ENCODE data around the gene VAPB. TPM values are rescaled to one million over a fixed set of nuclear protein-coding genes. Genes with fewer than 3 reads are reported as not detected.

The VAPB gene
- total RNA-seq, 4 donors from 2014 or later = 24.1 to 81.0 (median 48.4) TPM

- no peaks in the 10 kb centered on the region for H3K9me3 ChIP-seq
- peak overlapping the region; percentile 68 to 75 for H3K27ac ChIP-seq
- no peaks in the 10 kb centered on the region for H3K27me3 ChIP-seq
- TF ChIP-seq, protein P1, sequence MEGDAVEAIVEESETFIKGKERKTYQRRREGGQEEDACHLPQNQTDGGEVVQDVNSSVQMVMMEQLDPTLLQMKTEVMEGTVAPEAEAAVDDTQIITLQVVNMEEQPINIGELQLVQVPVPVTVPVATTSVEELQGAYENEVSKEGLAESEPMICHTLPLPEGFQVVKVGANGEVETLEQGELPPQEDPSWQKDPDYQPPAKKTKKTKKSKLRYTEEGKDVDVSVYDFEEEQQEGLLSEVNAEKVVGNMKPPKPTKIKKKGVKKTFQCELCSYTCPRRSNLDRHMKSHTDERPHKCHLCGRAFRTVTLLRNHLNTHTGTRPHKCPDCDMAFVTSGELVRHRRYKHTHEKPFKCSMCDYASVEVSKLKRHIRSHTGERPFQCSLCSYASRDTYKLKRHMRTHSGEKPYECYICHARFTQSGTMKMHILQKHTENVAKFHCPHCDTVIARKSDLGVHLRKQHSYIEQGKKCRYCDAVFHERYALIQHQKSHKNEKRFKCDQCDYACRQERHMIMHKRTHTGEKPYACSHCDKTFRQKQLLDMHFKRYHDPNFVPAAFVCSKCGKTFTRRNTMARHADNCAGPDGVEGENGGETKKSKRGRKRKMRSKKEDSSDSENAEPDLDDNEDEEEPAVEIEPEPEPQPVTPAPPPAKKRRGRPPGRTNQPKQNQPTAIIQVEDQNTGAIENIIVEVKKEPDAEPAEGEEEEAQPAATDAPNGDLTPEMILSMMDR (IDR thresholded peaks at IDR 0.05) = no peak
- no peak for TF ChIP-seq POLR2A (IDR thresholded peaks at IDR 0.05)
- no peaks in the 10 kb centered on the region for H3K4me1 ChIP-seq
- DNase-seq = no peak
- no peaks in the 10 kb centered on the region for H3K36me3 ChIP-seq
- H3K4me3 ChIP-seq = peak overlapping the region in 1 of 2 donors; percentile 91
- intact Hi-C loops (cut with DNase I; ENCODE audit: low total_unique reads) = no loop called here
Observed at GRCh38 chr20:58388028-58388601, 914 bp upstream of the VAPB start.

DNA sequence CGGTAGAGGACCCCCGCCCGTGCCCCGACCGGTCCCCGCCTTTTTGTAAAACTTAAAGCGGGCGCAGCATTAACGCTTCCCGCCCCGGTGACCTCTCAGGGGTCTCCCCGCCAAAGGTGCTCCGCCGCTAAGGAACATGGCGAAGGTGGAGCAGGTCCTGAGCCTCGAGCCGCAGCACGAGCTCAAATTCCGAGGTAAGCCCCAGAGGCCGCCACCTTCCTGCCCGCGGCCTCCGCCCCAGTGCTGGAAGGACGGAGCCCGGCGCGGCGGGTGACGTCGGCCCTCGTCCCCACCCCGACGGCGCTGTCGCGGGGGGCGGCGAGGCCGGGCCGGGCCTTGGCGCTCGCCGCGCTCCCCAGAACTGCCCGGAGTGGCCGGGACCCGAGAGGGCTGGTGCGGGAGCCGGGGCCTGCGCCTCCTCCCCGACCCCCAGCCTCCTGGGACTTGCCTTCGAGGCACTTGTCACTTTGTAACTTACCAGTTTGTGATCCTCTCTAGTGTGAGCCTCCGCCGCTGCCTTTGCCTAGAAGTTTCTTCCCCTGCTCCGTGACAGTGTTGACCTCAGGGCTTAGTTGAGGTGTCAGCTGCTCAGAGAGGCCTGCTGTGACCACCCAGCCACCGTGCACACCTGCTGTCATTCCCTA lies 417 bp downstream of the VAPB start:
- peak overlapping the region; percentile 83 for H3K27ac ChIP-seq
- no peaks in the 10 kb centered on the region for H3K9me3 ChIP-seq
- no peaks in the 10 kb centered on the region for H3K36me3 ChIP-seq
- intact Hi-C loops (cut with DNase I; ENCODE audit: low total_unique reads) = no loop called here
- H3K4me1 ChIP-seq = no peaks in the 10 kb centered on the region
- no peak for DNase-seq
- H3K4me3 ChIP-seq = peak overlapping the region; percentile 63 to 91
- no peaks in the 10 kb centered on the region for H3K27me3 ChIP-seq
- TF ChIP-seq POLR2A (IDR thresholded peaks at IDR 0.05) = no peak
- TF ChIP-seq, protein P1 (IDR thresholded peaks at IDR 0.05) = peak in 1 of 4 experiments; percentile 2

DNA sequence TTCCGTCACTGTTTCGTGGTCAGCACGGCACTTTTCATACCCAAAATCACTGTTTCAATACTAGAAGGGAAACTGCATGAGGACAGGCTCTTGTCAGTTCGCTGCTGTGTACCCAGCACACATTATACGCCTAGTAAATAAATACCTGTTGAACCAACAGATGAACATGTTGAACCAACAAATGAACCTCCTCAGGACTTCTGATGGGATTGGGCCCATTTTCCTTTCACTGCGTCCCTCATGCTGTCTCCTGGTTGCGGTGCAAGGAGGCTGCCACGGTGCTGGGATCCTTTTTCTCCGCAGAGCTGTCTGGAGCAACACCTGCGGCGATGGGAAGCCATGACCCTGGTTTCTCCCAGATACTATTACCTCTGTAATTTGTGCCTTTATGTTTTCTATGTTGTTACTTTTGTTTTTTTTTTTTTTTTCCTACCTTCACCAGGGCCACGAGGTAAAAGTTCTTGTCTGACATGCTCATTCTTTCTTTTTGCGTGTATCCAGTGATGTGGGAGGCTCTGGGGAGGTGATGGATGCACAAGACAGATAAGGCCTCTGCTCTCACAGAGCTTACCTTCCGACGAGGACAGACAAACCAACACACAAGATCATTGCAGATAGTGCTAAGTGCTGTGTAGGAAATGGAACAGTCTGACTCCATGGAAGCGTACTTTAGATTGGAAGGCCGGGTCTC lies 1.1 kb downstream of the VAPB start:
- DNase-seq = no peak
- TF ChIP-seq, protein P1 (IDR thresholded peaks at IDR 0.05) = no peak
- no peak for TF ChIP-seq POLR2A (IDR thresholded peaks at IDR 0.05)
- Histone ChIP-seq H3K27me3 (no peaks in the 10 kb centered on the region), H3K4me3 (peak overlapping the region; percentile 63 to 91), H3K27ac (peak overlapping the region; percentile 83), H3K4me1 (no peaks in the 10 kb centered on the region), H3K36me3 (no peaks in the 10 kb centered on the region), H3K9me3 (no peaks in the 10 kb centered on the region)
- intact Hi-C loops (cut with DNase I; ENCODE audit: low total_unique reads) = no loop called here

GRCh38 chr20:58390659-58391035 lies 1.6 kb downstream of the VAPB start:
- Histone ChIP-seq H3K4me1 (no peaks in the 10 kb centered on the region), H3K4me3 (no peak overlapping the region), H3K36me3 (no peaks in the 10 kb centered on the region), H3K9me3 (no peaks in the 10 kb centered on the region), H3K27me3 (no peaks in the 10 kb centered on the region), H3K27ac (no peak overlapping the region)
- no peak for TF ChIP-seq POLR2A (IDR thresholded peaks at IDR 0.05)
- TF ChIP-seq, protein P1 (IDR thresholded peaks at IDR 0.05) = no peak
- DNase-seq = no peak
- intact Hi-C loops (cut with DNase I; ENCODE audit: low total_unique reads) = no loop called here

DNA sequence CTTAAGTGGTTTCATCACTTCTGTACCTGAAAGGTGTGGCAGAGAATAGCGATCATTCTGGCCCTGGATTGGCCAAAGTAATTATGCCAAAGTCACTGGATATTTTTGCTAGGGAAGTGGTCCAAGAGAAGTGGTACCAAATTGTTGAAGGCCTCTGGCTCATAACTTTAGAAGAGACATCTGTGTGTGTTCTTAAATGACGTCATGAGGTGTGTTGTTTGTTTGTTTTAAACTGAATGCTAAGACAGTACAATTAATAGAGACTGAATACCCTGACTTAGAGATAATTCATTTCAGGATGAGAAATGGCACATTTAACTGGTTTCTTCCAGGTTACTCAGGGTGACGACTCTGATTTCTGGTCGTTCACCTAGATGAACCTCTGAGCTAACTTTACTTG lies 3.3 kb downstream of the VAPB start:
- no peak for TF ChIP-seq POLR2A (IDR thresholded peaks at IDR 0.05)
- TF ChIP-seq, protein P1 (IDR thresholded peaks at IDR 0.05) = no peak
- intact Hi-C loops (cut with DNase I; ENCODE audit: low total_unique reads) = no loop called here
- DNase-seq = no peak
- no peak overlapping the region for H3K4me3 ChIP-seq
- no peak overlapping the region for H3K27ac ChIP-seq
- H3K4me1 ChIP-seq = no peaks in the 10 kb centered on the region
- H3K36me3 ChIP-seq = no peaks in the 10 kb centered on the region
- no peaks in the 10 kb centered on the region for H3K27me3 ChIP-seq
- no peaks in the 10 kb centered on the region for H3K9me3 ChIP-seq
